GM12878 (cell line): ENCODE data around the gene COA1. TPM values are rescaled to one million over a fixed set of nuclear protein-coding genes. Genes with fewer than 3 reads are reported as not detected.

Source experiments
- ASH2L ChIP-seq: fragments of 300-600, 200-600 bp; sonication (generic); IDR thresholded peaks from 2 replicates; pipeline ENCODE4 v1.6.1; 2017; ENCODE audit warnings: low read depth, mild to moderate bottlenecking, borderline replicate concordance
- BHLHE40 ChIP-seq, 2 experiments: fragments of 450-650 bp in 1 of 2; IDR thresholded peaks; 2 replicates each; pipeline ENCODE4 v1.6.1; 2011 to 2017; ENCODE audit warnings: low read depth in 2 of 2, borderline replicate concordance in 1 of 2, improper control_type of control experiment in 1 of 2, low read length in 1 of 2, mild to moderate bottlenecking in 1 of 2
- CHD4 ChIP-seq: fragments of 200-600 bp; sonication (generic); IDR thresholded peaks from 2 replicates; pipeline ENCODE4 v1.6.1; 2016; ENCODE audit warnings: mild to moderate bottlenecking
- GABPA ChIP-seq: IDR thresholded peaks from 2 replicates; pipeline ENCODE4 v1.6.1; 2014; ENCODE audit warnings: antibody characterized with exemption, low read depth, mild to moderate bottlenecking, inconsistent platforms
- IKZF1 ChIP-seq: fragments of 450-650 bp; conservative IDR thresholded peaks from 2 replicates; pipeline ENCODE4 v1.6.1; 2017; ENCODE audit warnings: antibody characterized with exemption, mild to moderate bottlenecking
- KDM1A ChIP-seq: fragments of 200-600 bp; sonication (generic); IDR thresholded peaks from 2 replicates; pipeline ENCODE4 v1.6.1; 2016; ENCODE audit warnings: borderline replicate concordance
- LARP7 ChIP-seq: fragments of 450-650 bp; IDR thresholded peaks from 2 replicates; pipeline ENCODE4 v1.6.1; 2017; ENCODE audit warnings: mild to moderate bottlenecking
- MLLT1 ChIP-seq: fragments of 450-650 bp; IDR thresholded peaks from 2 replicates; pipeline ENCODE4 v1.6.1; 2016; ENCODE audit warnings: mild to moderate bottlenecking
- MXI1 ChIP-seq: fragments of 150-350 bp; IDR thresholded peaks from 2 replicates; pipeline ENCODE4 v1.6.1; 2011; ENCODE audit warnings: low read depth, mild to moderate bottlenecking, inconsistent platforms, low read length, improper control_type of control experiment
- NFIC ChIP-seq: IDR thresholded peaks from 2 replicates; pipeline ENCODE4 v1.6.1; 2012; ENCODE audit warnings: low read depth, mild to moderate bottlenecking, inconsistent platforms, low read length, moderate library complexity
- NFXL1 ChIP-seq: fragments of 450-650 bp; IDR thresholded peaks from 2 replicates; pipeline ENCODE4 v1.6.1; 2017; ENCODE audit warnings: antibody characterized with exemption, mild to moderate bottlenecking, borderline replicate concordance
- NRF1 ChIP-seq: conservative IDR thresholded peaks from 2 replicates; pipeline ENCODE4 v1.6.1; 2011; ENCODE audit warnings: mild to moderate bottlenecking, low read depth, low read length, improper control_type of control experiment
- POLR2AphosphoS2 ChIP-seq: IDR thresholded peaks from 2 replicates; pipeline ENCODE4 v1.6.1; 2011; ENCODE audit warnings: low read depth, mild to moderate bottlenecking, low read length, improper control_type of control experiment, moderate library complexity
- STAT3 ChIP-seq: IDR thresholded peaks from 2 replicates; pipeline ENCODE4 v1.6.1; 2011; ENCODE audit warnings: low read depth, low read length, improper control_type of control experiment
- TBL1XR1 ChIP-seq: IDR thresholded peaks from 2 replicates; pipeline ENCODE4 v1.6.1; 2012; ENCODE audit warnings: low read depth, low read length, improper control_type of control experiment
- USF1 ChIP-seq: IDR thresholded peaks from 2 replicates; pipeline ENCODE4 v1.6.1; 2011; ENCODE audit warnings: borderline replicate concordance, low read depth, mild to moderate bottlenecking, moderate library complexity, mixed read lengths, low read length; ENCODE audit not compliant: insufficient read depth; ENCODE audit errors: extremely low read length
- YBX1 ChIP-seq: fragments of 450-650 bp; IDR thresholded peaks from 2 replicates; pipeline ENCODE4 v1.6.1; 2016; ENCODE audit warnings: antibody characterized with exemption
- ZBTB4 ChIP-seq: fragments of 450-650 bp; formaldehyde crosslinking; IDR thresholded peaks from 2 replicates; pipeline ENCODE4 v1.4.0; 2022; ENCODE audit warnings: mild to moderate bottlenecking, moderate library complexity
- ZNF384 ChIP-seq: IDR thresholded peaks from 2 replicates; pipeline ENCODE4 v1.6.1; 2012; ENCODE audit warnings: low read depth, mild to moderate bottlenecking, low read length, improper control_type of control experiment, borderline replicate concordance
- polyA plus RNA-seq, 11 experiments: library from polyadenylated mRNA; depleted of rRNA in 4 of 11; unstranded in 6 of 11; stranded (reverse) in 5 of 11; fragments of >200 nt; fragmentation: Nextera tagmentation in 4 of 11; fragmentation: Illumina TruSeq in 1 of 11; extraction: Ambion mirVana in 4 of 11; extraction: Trizol in 1 of 11; gene quantifications; 1 replicate in 1 of 11; 2 replicates in 10 of 11; pipeline versions ENCODE4 v1.2.1 to v1.2.3, GENCODE V29; 2011 to 2016; ENCODE audit warnings: inconsistent platforms in 2 of 11, missing spikeins in 2 of 11, low read depth in 1 of 11
- total RNA-seq, 4 experiments: library from RNA; depleted of rRNA in 3 of 4; stranded (reverse); fragments of >200 nt in 3 of 4; fragmentation: Illumina TruSeq in 1 of 4; extraction: Trizol in 1 of 4; gene quantifications; 2 replicates each; pipeline versions ENCODE4 v1.2.1 to v1.2.3, GENCODE V29; 2013 to 2021
- TF ChIP-seq, protein P1 (sequence below): fragments of 450-650 bp; formaldehyde crosslinking; IDR thresholded peaks from 2 replicates; pipeline ENCODE4 v1.4.0; 2020; ENCODE audit warnings: mild to moderate bottlenecking, moderate library complexity

COA1 gene
- total and polyA plus RNA-seq, 10 of the 15 experiments (the other 5 are each of a cell fraction or from before 2014, with no cell fraction given): 83.1 to 258 (median 111) TPM

DNA sequence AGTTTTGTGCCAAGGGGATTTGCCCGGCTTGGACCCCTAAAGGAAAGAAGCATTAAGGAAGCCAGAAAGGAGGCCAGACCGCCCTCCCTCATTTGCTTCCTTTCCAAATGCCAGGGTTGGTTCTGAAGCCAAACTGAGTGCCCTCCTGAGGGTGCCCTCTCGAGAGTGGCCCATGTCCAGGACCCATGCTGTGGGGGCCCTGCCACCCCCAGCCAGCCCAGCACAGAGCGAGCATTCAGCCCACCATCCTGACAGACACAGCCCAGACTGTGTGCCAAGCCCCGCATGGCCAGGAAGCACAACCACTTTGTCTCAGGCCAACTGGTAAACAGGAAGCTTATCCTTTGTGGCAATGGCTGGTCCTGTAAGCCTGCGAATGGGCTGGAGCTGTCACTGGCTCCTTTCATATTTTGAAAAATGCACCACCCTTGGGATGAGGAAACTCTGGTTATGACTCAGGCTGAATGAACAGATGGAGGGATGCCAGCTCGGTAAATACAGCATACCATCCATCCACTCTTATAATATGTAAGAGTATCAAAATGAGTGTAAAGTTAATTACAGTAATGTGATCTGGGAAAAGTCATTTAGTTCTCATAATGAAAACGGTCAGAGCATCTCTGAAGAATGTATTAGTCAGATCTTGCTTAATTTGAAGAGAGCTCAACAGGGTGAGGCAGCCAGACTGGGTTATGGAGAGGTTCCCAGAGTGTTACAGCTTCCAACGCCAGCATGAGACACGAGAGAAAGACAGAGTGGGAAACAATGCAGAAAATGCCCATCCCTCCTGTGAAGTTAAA is 81.5 kb downstream of the COA1 start (continued):
- 0 out of 2 replicates have a peak, but pooled peaks have one; percentile 40 for TF ChIP-seq ZBTB4 (CRISPR knock-in tag)
- TF ChIP-seq LARP7: no peak; the same call in 1 of the 2 replicates
- TF ChIP-seq NRF1: no peak
- TF ChIP-seq MXI1: no peak
- TF ChIP-seq YBX1: no peak
- TF ChIP-seq NFIC: peak; percentile 85; the same call in 1 of the 2 replicates
- no peak for TF ChIP-seq CHD4
- TF ChIP-seq MLLT1: no peak
- TF ChIP-seq TBL1XR1: 0 out of 2 replicates have a peak, but pooled peaks have one; percentile 51
- TF ChIP-seq POLR2AphosphoS2: no peak
- no peak for TF ChIP-seq ZNF384
- TF ChIP-seq IKZF1: peak; percentile 98
- no peak for TF ChIP-seq NFXL1
- 0 out of 2 replicates have a peak, but pooled peaks have one; percentile 30 for TF ChIP-seq GABPA
- TF ChIP-seq ASH2L: no peak; the same call in 1 of the 2 replicates
- TF ChIP-seq BHLHE40 (IDR thresholded peaks at IDR 0.05; ENCODE audit: borderline replicate concordance in 1 of 2, low read depth in 2 of 2, low read length in 1 of 2): peak in 1 of 2 experiments; percentile 13; a peak in 2 of 4 replicates
- TF ChIP-seq STAT3: no peak
- no peak for TF ChIP-seq USF1
- no peak for TF ChIP-seq KDM1A
- TF ChIP-seq, protein P1, sequence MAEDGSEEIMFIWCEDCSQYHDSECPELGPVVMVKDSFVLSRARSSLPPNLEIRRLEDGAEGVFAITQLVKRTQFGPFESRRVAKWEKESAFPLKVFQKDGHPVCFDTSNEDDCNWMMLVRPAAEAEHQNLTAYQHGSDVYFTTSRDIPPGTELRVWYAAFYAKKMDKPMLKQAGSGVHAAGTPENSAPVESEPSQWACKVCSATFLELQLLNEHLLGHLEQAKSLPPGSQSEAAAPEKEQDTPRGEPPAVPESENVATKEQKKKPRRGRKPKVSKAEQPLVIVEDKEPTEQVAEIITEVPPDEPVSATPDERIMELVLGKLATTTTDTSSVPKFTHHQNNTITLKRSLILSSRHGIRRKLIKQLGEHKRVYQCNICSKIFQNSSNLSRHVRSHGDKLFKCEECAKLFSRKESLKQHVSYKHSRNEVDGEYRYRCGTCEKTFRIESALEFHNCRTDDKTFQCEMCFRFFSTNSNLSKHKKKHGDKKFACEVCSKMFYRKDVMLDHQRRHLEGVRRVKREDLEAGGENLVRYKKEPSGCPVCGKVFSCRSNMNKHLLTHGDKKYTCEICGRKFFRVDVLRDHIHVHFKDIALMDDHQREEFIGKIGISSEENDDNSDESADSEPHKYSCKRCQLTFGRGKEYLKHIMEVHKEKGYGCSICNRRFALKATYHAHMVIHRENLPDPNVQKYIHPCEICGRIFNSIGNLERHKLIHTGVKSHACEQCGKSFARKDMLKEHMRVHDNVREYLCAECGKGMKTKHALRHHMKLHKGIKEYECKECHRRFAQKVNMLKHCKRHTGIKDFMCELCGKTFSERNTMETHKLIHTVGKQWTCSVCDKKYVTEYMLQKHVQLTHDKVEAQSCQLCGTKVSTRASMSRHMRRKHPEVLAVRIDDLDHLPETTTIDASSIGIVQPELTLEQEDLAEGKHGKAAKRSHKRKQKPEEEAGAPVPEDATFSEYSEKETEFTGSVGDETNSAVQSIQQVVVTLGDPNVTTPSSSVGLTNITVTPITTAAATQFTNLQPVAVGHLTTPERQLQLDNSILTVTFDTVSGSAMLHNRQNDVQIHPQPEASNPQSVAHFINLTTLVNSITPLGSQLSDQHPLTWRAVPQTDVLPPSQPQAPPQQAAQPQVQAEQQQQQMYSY (CRISPR knock-in tag): no peak
